ENCODE measurements around the gene GPR161. TPM values are rescaled to one million over a fixed set of nuclear protein-coding genes. Genes with fewer than 3 reads are reported as not detected.

Gene GPR161
- total RNA-seq, 4 donors from 2014 or later: 19.5 to 46.7 (median 22.9) TPM

DNA sequence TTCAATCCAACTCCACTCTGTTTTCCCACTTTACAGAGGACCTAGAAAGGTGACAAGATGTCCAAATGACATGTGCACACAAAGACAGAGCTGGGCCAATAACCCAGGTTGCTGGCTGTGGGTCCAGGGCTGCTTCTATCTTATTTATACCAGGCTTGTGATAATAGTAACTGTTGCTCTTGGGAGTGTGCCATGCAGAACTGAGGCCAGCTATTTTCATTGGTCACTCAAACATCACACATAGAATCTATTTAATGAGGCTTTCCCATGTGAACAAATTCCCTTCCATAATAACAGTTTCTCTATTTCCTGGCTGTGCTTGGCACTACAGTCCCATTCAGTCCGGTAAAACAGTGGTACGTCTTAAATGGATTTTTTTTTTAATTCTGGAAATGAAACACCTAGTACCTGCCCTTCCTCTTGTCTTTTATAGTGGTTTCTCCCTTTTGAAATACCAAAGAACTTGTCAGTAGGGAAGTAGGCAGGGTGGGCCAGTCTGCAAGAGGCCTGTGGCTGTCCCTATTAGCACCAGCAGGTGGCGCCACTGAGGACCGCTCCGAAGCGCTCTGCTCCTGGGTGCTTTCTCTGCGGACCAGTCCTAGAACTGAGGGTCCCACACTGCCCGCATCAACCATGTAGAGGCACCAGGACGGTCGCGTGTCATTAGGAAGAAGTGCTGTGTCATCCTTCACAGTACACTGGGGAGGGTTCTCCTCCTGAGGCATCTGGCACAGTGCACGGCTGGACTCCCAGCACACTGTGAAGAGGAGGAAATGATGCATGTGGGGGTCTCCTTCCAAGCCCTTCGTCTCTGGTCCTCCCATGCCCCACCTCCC lies 52.1 kb downstream of the GPR161 start:
- TF ChIP-seq POLR2AphosphoS5 (IDR thresholded peaks at IDR 0.05) (peak in 1 of 2 donors; percentile 12), EP300 (IDR thresholded peaks at IDR 0.05) (no peak), POLR2A (IDR thresholded peaks at IDR 0.05; ENCODE audit: low read depth) (no peak)
- TF ChIP-seq, protein P1, sequence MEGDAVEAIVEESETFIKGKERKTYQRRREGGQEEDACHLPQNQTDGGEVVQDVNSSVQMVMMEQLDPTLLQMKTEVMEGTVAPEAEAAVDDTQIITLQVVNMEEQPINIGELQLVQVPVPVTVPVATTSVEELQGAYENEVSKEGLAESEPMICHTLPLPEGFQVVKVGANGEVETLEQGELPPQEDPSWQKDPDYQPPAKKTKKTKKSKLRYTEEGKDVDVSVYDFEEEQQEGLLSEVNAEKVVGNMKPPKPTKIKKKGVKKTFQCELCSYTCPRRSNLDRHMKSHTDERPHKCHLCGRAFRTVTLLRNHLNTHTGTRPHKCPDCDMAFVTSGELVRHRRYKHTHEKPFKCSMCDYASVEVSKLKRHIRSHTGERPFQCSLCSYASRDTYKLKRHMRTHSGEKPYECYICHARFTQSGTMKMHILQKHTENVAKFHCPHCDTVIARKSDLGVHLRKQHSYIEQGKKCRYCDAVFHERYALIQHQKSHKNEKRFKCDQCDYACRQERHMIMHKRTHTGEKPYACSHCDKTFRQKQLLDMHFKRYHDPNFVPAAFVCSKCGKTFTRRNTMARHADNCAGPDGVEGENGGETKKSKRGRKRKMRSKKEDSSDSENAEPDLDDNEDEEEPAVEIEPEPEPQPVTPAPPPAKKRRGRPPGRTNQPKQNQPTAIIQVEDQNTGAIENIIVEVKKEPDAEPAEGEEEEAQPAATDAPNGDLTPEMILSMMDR (IDR thresholded peaks at IDR 0.05): peak; percentile 73 to 95 (median 76)
- Histone ChIP-seq H3K27me3 (no peaks in the 10 kb centered on the region), H3K27ac (replicated peaks in 1 of 4) (peak overlapping the region; percentile 64 to 74 (median 72)), H3K4me3 (peak overlapping the region in 2 of 4 donors; percentile 4 to 6), H3K36me3 (peaks cover 0 to 43% (median 12%) of the 10 kb centered on the region in 4 donors), H3K9me3 (no peaks in the 10 kb centered on the region), H3K4me1 (peaks cover 37 to 72% (median 68%) of the 10 kb centered on the region in 4 donors)
- 43% methylated on average over 9 of the region's 13 CpGs for WGBS
- intact Hi-C loops (cut with DNase I): loop anchor here (5.0 kb wide), 3 partner anchors 63 to 262 kb away; partner anchors contain the start of genes DCAF6 and MPC2
- peak; percentile 90 for DNase-seq (ENCODE audit: extremely low spot score)

DNA sequence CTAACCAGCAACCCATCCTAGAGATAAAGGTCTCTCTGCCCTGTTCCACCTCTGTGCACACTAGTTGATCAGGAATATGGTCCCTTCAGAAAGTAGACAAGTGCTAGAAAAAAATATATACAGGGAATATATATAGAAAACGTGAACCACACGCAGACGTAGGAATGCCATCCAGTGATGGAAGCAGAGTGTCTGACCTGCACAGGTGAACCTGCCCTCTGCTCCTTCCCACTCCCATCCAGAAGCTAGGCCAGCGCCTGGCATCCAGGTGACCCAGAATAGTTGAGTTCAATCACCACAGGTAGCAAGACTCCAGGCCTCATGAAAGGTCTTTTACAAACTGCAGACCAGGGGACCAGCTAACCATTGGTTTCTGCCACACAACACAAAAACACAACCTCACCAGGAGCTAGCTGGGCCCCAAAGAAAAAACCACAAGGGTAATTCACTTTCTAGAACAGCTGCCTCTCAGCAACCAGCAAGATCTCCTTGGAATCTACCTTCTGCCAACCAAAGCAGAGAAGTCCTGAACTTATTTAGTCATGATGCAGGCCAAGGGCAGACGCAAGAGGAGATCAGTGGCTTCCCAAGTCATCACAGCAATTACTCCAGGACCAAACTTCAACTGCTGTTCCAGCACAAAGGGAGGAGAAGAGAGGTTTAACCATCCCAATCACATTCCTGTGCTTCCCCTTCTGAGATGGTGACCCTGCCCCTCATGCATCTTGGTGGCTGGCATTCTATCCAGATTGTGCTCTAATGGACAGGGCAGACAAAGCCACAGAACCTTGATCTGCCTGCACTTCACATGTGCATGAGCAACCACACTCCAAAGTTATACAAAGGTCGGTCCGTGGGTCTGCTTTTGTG lies 53.0 kb downstream of the GPR161 start:
- intact Hi-C loops (cut with DNase I): loop anchor here (5.0 kb wide), 2 partner anchors 146 to 261 kb away; partner anchors contain the start of genes DCAF6 and MPC2
- DNase-seq (ENCODE audit: extremely low spot score): peak; percentile 70
- Histone ChIP-seq H3K9me3 (no peaks in the 10 kb centered on the region), H3K4me1 (peaks cover 41 to 77% (median 75%) of the 10 kb centered on the region in 4 donors), H3K27me3 (no peaks in the 10 kb centered on the region), H3K4me3 (no peak overlapping the region), H3K27ac (replicated peaks in 1 of 4) (peak overlapping the region; percentile 64 to 74 (median 72)), H3K36me3 (peaks cover 0 to 37% (median 9%) of the 10 kb centered on the region in 4 donors)
- 87% methylated on average over 7 of the region's 7 CpGs for WGBS
- TF ChIP-seq POLR2A (IDR thresholded peaks at IDR 0.05; ENCODE audit: low read depth) (no peak), POLR2AphosphoS5 (IDR thresholded peaks at IDR 0.05) (no peak), EP300 (IDR thresholded peaks at IDR 0.05) (no peak)
- TF ChIP-seq, protein P1 (IDR thresholded peaks at IDR 0.05): no peak

DNA sequence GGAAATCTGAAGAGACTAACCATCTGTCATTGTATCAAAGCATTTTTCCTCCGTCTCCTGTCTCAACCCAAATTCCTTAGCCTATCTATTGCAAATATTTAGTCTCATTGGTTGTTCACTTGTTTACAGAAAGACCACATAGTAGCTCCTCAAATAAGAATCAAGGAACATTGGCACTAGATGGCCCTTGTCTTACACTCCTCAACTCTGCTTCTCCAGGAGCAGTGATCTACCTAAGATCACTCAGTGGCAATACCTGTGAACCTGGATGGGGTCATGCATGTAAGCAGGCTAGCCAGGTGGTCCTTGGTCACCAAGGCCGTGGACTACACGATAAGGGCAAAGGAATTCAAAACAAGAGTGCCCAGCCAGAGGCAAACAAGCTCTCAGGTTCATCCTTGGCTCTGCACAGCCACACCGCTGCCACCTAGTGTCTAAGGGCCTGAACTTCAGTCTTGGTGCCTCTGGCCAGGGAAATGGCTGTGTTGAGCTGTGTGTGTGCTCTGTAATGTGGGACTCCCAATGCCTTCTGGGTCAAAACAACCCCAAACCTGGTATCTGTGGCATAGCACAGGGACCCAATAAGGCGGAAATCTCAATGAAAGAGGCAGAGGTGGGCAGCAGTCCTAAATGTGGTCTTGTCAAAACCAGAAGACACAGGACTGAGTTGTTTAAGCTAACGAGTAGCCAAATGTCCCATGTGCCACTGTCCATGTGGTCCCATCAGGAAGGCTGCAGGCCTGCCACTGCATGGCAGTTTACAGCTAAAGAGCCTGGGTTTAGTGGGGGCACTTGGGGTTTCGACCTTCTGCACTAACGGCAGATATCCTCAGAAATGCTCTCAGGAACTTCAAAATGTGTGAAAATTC lies 54.5 kb downstream of the GPR161 start:
- peak; percentile 91 for DNase-seq (ENCODE audit: extremely low spot score)
- Histone ChIP-seq H3K36me3 (peaks cover 1 to 37% (median 11%) of the 10 kb centered on the region in 4 donors), H3K27ac (replicated peaks in 1 of 4) (peak overlapping the region; percentile 59 to 78 (median 65)), H3K9me3 (no peaks in the 10 kb centered on the region), H3K4me3 (no peak overlapping the region), H3K27me3 (no peaks in the 10 kb centered on the region), H3K4me1 (peaks cover 41 to 78% (median 75%) of the 10 kb centered on the region in 4 donors)
- WGBS: 58% methylated on average over 6 of the region's 8 CpGs
- TF ChIP-seq, protein P1 (IDR thresholded peaks at IDR 0.05): peak; percentile 74 to 92 (median 76)
- TF ChIP-seq POLR2AphosphoS5 (IDR thresholded peaks at IDR 0.05): peak; percentile 52 to 56
- no peak for TF ChIP-seq EP300 (IDR thresholded peaks at IDR 0.05)
- TF ChIP-seq POLR2A (IDR thresholded peaks at IDR 0.05; ENCODE audit: low read depth): no peak
- intact Hi-C loops (cut with DNase I): loop anchor here (5.0 kb wide), 2 partner anchors 145 to 260 kb away; partner anchors contain the start of genes DCAF6 and MPC2

Data from esophagus muscularis mucosa (tissue), 4 donors.